GM18526 (cell line): ENCODE data around the gene GRM1.

Experiments used
- POLR2A ChIP-seq: IDR thresholded peaks from 3 replicates; pipeline ENCODE4 v1.6.1; 2011; ENCODE audit not compliant: insufficient read length; ENCODE audit errors: extremely low read depth

GRM1 gene

DNA sequence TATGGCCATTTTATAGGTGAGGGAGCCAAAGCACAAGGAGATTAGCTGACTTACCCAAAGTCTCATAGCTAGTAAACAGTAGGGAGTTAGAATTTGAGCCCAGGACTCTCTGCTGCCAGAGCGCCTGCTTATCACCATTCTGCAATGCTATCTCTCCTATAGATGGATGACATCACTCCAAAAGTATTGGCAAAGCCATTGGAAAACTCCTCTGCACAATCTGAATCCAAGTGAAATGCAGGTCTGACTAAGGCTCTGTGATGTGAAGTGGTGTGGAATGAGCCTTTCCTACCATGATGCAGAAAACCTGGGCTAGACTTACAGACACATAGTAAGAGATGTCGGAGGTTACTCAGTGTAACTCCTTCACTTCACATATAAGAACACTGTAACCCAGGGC is 106.3 kb downstream of the GRM1 start:
- TF ChIP-seq POLR2A, result no peak

- TF ChIP-seq POLR2A, result no peak
These were observed 118.0 kb downstream of the GRM1 start for GRCh38 chr6:146146836-146147235.

GRCh38 chr6:146149770-146150169 is 120.9 kb downstream of the GRM1 start:
- no peak for TF ChIP-seq POLR2A

DNA sequence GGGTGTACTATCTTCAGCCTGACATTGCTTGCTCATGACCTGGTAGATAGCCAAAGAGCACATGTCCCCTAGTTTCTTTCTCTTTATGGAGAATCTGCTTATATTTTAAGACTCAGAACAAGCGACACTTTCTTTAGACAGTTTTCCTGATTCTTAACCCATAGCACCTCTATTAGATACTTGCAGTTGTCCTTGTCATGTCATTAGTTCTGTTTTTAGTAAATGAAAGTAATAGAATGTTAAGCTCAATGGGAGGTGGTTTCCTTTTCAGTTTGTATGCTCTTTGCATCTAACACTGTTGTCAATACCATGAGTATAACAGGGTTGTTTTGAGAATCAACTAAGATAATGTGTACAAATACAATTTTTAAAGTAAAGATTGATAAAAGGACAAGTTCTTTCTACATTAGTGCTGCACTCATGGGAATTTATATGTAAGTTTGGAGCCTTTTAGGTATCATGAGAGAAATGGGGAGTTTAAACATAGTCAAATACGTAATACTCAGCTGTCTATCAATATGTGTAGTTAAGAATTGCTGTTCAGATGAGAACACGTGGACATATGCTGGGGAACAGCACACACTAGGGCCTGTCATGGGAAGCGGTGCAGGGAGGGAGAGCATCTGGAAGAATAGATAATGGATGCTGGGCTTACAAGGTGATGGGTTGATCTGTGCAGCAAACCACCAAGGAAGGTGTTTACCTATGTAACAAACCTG is 124.3 kb downstream of the GRM1 start:
- TF ChIP-seq POLR2A, result no peak

- TF ChIP-seq POLR2A, result no peak
These were observed 125.3 kb downstream of the GRM1 start for GRCh38 chr6:146154197-146154596.

GRCh38 chr6:146161664-146162063 is 132.8 kb downstream of the GRM1 start:
- TF ChIP-seq POLR2A, result no peak

DNA sequence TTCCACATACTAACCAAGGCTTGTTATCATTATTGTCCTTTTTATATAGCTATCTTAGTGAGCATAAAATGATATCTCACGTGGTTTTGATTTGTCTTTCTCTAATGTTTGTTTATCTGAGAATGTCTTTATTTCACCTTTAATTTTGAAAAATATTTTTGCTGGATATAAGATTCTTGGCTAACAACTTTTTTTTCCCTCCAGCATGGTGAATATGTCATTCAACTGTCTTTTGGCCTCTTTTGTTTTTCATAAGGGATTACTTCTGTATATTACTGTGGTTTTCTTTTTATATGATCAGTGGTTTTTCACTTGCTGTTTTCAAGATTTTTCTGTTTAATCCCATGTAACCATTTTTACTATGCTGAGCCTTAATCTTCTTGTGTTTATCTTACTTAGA is 141.0 kb downstream of the GRM1 start:
- TF ChIP-seq POLR2A, result no peak

DNA sequence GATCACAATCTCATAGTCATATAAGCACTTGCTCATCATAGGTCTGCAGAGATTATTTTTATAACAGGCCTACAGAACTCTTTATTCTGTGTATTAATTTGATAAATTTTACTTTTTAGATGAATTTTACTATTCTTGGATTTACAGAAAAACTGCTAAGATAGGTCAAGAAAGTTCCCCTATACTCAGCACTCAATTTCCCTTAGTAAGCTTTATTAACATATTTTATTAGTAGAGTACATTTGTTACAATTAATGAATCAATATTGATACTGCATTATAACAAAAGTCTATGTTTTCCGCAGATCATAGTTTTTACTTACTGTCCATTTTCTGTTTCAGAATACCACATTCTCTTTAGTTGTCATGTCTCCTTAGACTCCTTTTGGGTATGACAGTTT is 148.9 kb downstream of the GRM1 start:
- TF ChIP-seq POLR2A, result no peak

DNA sequence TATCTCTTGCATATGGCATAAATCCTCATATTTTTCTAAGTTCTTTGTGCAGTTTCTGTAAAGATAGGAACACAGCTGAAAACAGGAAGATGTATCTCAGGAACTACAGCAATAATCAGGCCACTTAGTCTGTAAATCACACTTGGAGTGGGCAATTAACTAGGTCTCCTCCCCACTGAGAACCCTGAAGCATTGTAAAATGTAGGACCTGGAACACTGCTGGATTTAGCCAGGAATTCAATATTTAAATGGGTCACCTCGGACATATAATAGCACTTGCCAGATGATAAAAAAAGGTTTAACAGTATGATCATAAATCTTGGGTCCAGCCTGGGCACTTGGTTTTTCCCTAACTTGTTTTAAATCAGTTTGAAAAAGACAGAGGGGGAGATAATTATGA is 155.0 kb downstream of the GRM1 start:
- no peak for TF ChIP-seq POLR2A

GRCh38 chr6:146184701-146185100 is 155.8 kb downstream of the GRM1 start:
- no peak for TF ChIP-seq POLR2A

DNA sequence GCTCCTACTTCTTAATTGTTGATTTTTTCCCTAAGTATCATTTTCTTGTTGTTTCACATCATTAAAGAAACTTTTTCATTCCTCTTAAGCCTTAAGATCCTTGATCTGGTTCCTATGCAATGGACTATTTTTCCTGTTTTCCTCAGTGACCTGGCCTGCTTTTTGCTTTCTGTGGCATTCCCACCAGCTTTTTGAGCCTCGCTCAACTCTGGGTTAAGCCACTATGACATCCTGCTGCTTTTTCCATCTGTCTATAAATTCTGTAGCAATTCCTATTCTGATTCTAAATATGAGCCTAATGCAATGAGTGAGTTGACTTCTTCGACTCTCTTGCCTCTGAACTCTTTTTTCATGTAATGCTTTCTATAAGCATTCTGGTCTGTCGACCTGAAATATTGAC is 160.3 kb downstream of the GRM1 start:
- TF ChIP-seq POLR2A, result no peak

DNA sequence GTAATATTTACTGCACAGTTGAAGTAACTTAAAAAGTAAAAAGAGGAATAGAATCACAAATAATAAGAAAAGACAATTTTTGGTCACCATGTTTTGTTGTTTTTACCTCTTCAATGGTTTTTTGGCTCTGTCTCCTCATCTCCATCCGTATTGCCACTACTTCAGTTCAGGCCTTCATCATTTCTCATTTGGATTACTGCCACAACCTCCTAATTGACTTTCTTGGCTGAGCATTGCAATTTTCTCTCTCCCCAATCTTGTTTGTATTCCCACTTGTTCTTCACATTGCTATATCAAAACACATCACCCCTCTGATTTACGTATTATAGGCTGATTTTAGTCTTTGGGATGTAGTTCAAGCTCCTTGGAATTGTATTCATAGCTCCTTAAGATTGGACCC is 161.7 kb downstream of the GRM1 start:
- TF ChIP-seq POLR2A, result no peak

DNA sequence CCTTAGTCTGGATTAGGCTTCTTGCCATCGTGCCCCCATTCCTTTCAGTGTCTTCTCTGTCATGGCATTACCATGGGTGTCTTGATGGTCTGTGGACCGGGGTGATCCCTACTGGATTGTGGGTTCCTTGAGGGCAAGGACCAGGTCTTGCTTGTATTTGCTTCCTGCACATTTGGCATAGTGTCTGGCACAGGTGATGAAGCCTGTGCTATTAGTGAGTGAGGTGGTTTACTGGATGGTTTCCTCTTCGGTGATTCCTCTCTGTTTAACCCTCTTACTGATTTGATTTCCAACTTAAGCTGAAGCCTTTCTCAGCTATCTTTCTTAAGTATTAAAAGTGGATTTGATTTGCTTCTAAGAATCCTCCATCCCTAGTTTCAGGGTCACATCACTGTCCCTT is 162.3 kb downstream of the GRM1 start:
- no peak for TF ChIP-seq POLR2A

DNA sequence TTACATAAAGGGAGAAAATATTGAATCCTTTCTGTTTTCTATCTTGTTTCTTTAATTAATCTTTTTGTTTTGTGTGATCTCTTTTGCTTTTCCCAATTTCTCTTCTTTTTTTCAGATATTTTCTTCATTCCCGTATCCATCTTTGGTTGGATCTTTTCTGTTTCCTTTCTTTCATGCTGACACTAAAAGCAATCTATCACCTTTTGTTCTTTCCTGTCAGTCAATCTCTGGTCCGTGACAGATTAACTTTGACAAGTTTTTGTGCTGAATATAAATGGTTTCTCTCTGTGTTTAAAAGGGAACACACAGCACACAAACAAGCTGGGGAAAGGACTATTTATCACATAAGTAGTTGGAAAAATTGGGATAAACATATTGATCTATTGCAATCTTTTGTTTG is 162.8 kb downstream of the GRM1 start:
- no peak for TF ChIP-seq POLR2A

- TF ChIP-seq POLR2A, result no peak
These were observed 165.6 kb downstream of the GRM1 start for GRCh38 chr6:146194434-146194833.

DNA sequence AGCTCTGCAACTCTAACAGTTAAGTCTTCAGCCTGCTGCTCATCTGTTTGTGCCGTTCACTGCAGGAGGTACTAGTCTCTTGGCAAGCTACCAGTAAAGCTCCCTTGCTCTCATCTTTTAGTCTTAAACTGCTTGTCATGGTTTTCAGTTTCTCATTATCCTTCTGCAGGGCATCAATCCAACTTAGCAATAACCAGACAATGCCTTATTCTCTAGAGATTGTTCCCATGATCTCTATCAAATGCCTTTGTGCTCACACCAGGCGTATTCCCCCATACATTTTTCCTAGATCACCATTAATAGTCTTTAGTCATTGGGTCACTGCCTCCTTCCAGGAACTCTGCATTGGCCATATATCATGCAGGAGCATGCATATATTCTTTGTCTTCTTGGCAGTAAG is 171.3 kb downstream of the GRM1 start:
- TF ChIP-seq POLR2A, result no peak

DNA sequence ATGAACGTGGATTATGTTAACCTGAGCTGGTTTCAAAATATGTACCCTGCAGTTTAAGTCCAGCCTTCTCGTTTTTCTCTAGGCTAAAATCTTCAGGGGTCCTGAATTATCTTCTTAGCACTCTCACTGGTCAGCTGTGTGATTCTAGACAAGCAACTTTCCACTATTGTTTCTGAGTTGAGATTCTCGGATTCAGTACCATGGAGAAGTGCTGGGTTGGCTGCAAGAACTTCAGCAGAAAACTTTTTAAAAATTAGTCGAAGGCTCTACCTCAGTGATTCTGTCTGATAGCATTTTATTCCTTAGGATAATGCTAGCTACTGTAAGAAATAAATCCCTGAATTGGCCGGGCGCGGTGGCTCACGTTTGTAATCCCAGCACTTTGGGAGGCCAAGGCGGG is 173.7 kb downstream of the GRM1 start:
- TF ChIP-seq POLR2A, result no peak
